ES-I3 (cell line): ENCODE results near the gene MEIKIN.
A peak's percentile ranks its signal among the peaks of the same experiment; 100 is the strongest.
"Not testable (repeated sequence)": the region's sequence is repeated elsewhere in the genome, so short reads cannot be mapped to it uniquely, and the experiment has no call there.

Experiments
- H3K36me3 ChIP-seq: 2 replicates; pipeline ENCODE4 v1.6.1; 2013; ENCODE audit warnings: mild to moderate bottlenecking, low read length, control low read depth, moderate library complexity; ENCODE audit not compliant: insufficient read depth
- H3K4me1 ChIP-seq: 2 replicates; pipeline ENCODE4 v1.6.1; 2013; ENCODE audit warnings: mild to moderate bottlenecking, control low read depth, low read length; ENCODE audit not compliant: insufficient read depth
- H3K9ac ChIP-seq: 2 replicates; pipeline ENCODE4 v1.6.1; 2013; ENCODE audit warnings: low read depth, mild to moderate bottlenecking, low read length, moderate library complexity
- H3K9me3 ChIP-seq: 2 replicates; pipeline ENCODE4 v1.6.1; 2013; ENCODE audit warnings: mild to moderate bottlenecking, low read length, moderate library complexity; ENCODE audit not compliant: control insufficient read depth, insufficient read depth

The MEIKIN gene

GRCh38 chr5:131842971-131843370 lies 102.5 kb downstream of the MEIKIN start:
- not testable (repeated sequence) for H3K9me3 ChIP-seq, H3K36me3 ChIP-seq, H3K4me1 ChIP-seq, H3K9ac ChIP-seq

- not testable (repeated sequence) for H3K9me3 ChIP-seq, H3K4me1 ChIP-seq, H3K36me3 ChIP-seq, H3K9ac ChIP-seq
Observed at GRCh38 chr5:131832702-131833101, 112.8 kb downstream of the MEIKIN start.

- Histone ChIP-seq H3K4me1 (no peaks in the 10 kb centered on the region), H3K36me3 (no peaks in the 10 kb centered on the region), H3K9me3 (peaks cover 9% of the 10 kb centered on the region; the same call in 1 of the 2 replicates), H3K9ac (no peak overlapping the region)
Observed at GRCh38 chr5:131825404-131826013, 120.0 kb downstream of the MEIKIN start.

- H3K9me3 ChIP-seq, result peaks cover 9% of the 10 kb centered on the region; the same call in 1 of the 2 replicates
- no peak overlapping the region for H3K9ac ChIP-seq
- H3K4me1 ChIP-seq, result no peaks in the 10 kb centered on the region
- H3K36me3 ChIP-seq, result no peaks in the 10 kb centered on the region
Observed at GRCh38 chr5:131824631-131825030, 120.8 kb downstream of the MEIKIN start.

- Histone ChIP-seq H3K9ac (no peak overlapping the region), H3K36me3 (no peaks in the 10 kb centered on the region), H3K4me1 (no peaks in the 10 kb centered on the region), H3K9me3 (peaks cover 2% of the 10 kb centered on the region; the same call in 1 of the 2 replicates)
Observed at GRCh38 chr5:131821221-131821620, 124.2 kb downstream of the MEIKIN start.

GRCh38 chr5:131818001-131818724 lies 127.3 kb downstream of the MEIKIN start:
- H3K4me1 ChIP-seq, result peaks cover 12% of the 10 kb centered on the region
- no peaks in the 10 kb centered on the region; the same call in 1 of the 2 replicates for H3K9me3 ChIP-seq
- no peak overlapping the region for H3K9ac ChIP-seq
- no peaks in the 10 kb centered on the region for H3K36me3 ChIP-seq

- no peaks in the 10 kb centered on the region for H3K36me3 ChIP-seq
- H3K9ac ChIP-seq, result no peak overlapping the region
- no peaks in the 10 kb centered on the region for H3K9me3 ChIP-seq
- peaks cover 12% of the 10 kb centered on the region for H3K4me1 ChIP-seq
Observed at GRCh38 chr5:131814990-131815389, 130.5 kb downstream of the MEIKIN start.

GRCh38 chr5:131812371-131813160 lies 132.9 kb downstream of the MEIKIN start:
- peaks cover 12% of the 10 kb centered on the region for H3K4me1 ChIP-seq
- H3K9me3 ChIP-seq, result no peaks in the 10 kb centered on the region

GRCh38 chr5:131810510-131811249 lies 134.8 kb downstream of the MEIKIN start:
- Histone ChIP-seq H3K4me1 (peaks cover 12% of the 10 kb centered on the region), H3K9me3 (no peaks in the 10 kb centered on the region), H3K9ac (no peak overlapping the region), H3K36me3 (no peaks in the 10 kb centered on the region)

More at GRCh38 chr5:131812371-131813160, 132.9 kb downstream of the MEIKIN start:
- Histone ChIP-seq H3K9ac (no peak overlapping the region), H3K36me3 (no peaks in the 10 kb centered on the region)

- H3K36me3 ChIP-seq, result no peaks in the 10 kb centered on the region
- no peaks in the 10 kb centered on the region for H3K4me1 ChIP-seq
- H3K9me3 ChIP-seq, result no peaks in the 10 kb centered on the region
- peak within 1 kb of the TSS; percentile 96 for H3K9ac ChIP-seq
Observed at GRCh38 chr5:131796793-131797693, 148.4 kb downstream of the MEIKIN start, which contains the start of gene FNIP1. Gene FNIP1, minus strand, starts transcription at chr5:131797017. Its CDS starts 96 bp downstream, at chr5:131796921.

- H3K9ac ChIP-seq, result peak overlapping the region; percentile 96
- no peaks in the 10 kb centered on the region for H3K36me3 ChIP-seq
- H3K4me1 ChIP-seq, result no peaks in the 10 kb centered on the region
- H3K9me3 ChIP-seq, result no peaks in the 10 kb centered on the region
Observed at GRCh38 chr5:131795879-131796792, 149.3 kb downstream of the MEIKIN start.

GRCh38 chr5:131795228-131795627 lies 150.2 kb downstream of the MEIKIN start:
- Histone ChIP-seq H3K9ac (peak overlapping the region; percentile 96; the same call in 1 of the 2 replicates), H3K36me3 (no peaks in the 10 kb centered on the region), H3K9me3 (no peaks in the 10 kb centered on the region), H3K4me1 (no peaks in the 10 kb centered on the region)
